Measurements from ENCODE around the gene RHOF. TPM values are rescaled to one million over a fixed set of nuclear protein-coding genes. Genes with fewer than 3 reads are reported as not detected.

RHOF gene
- total RNA-seq, 1 experiment from 2014 or later = 29.1 TPM

GRCh38 chr12:121806546-121807423 is 13.3 kb upstream of the RHOF start:
- no peaks in the 10 kb centered on the region; the same call in 1 of the 2 replicates for H3K27me3 Mint-ChIP-seq (ENCODE audit: low read depth)

More at GRCh38 chr12:121806546-121807423, 13.3 kb upstream of the RHOF start:
- WGBS (ENCODE audit: extremely low coverage, insufficient read length, low lambda C conversion rate) = no CpG with 5 or more reads among the region's 21 CpGs
- Histone ChIP-seq H2BK5ac (ENCODE audit: insufficient read length, low read length) (no peak overlapping the region), H3K9ac (ENCODE audit: extremely low read depth, insufficient read length, low read length) (no peak overlapping the region), H3K23ac (ENCODE audit: insufficient read length, low read depth, low read length) (no peak overlapping the region), H2BK15ac (ENCODE audit: low read depth, low read length) (no peak overlapping the region), H3K27me3 (ENCODE audit: insufficient read depth, low read length) (no peaks in the 10 kb centered on the region), H4K20me1 (ENCODE audit: control insufficient read depth, insufficient read depth, insufficient read length) (no peaks in the 10 kb centered on the region), H2BK20ac (ENCODE audit: low read depth, low read length, poor library complexity, severe bottlenecking) (no peak overlapping the region), H4K91ac (ENCODE audit: insufficient read length, low read depth, low read length) (no peak overlapping the region), H3K4ac (ENCODE audit: low read depth, low read length) (no peak overlapping the region), H3K18ac (ENCODE audit: insufficient read length, low read depth, low read length) (no peak overlapping the region), H3K4me2 (ENCODE audit: insufficient read depth, insufficient read length, low read length) (no peak overlapping the region), H4K8ac (replicated peaks; ENCODE audit: insufficient read length, low read depth, low read length) (no peak overlapping the region), H3K79me1 (ENCODE audit: insufficient read depth, low read depth, low read length, poor library complexity, severe bottlenecking) (no peaks in the 10 kb centered on the region), H3T11ph (ENCODE audit: low read length) (no peak overlapping the region), H3K56ac (ENCODE audit: insufficient read length, low read depth, low read length) (no peak overlapping the region), H3K9me3 (ENCODE audit: control insufficient read depth, low read depth, low read length) (no peaks in the 10 kb centered on the region), H3K79me2 (ENCODE audit: insufficient read depth, low read length) (no peaks in the 10 kb centered on the region; the same call in 1 of the 2 replicates), H2BK12ac (ENCODE audit: insufficient read length, low read depth, low read length) (no peak overlapping the region), H3K14ac (ENCODE audit: insufficient read depth, low read length) (no peak overlapping the region; the same call in 1 of the 2 replicates), H3K27ac (ENCODE audit: insufficient read length, low read depth, low read length) (no peak overlapping the region), H2BK120ac (ENCODE audit: low read depth, low read length, poor library complexity, severe bottlenecking) (no peak overlapping the region), H3K23me2 (ENCODE audit: insufficient read length, low read depth, low read length, poor library complexity, severe bottlenecking) (peaks cover 16% of the 10 kb centered on the region), H4K5ac (ENCODE audit: insufficient read length, low read depth, low read length) (no peak overlapping the region), H2AFZ (ENCODE audit: low read length) (no peak overlapping the region), H3K4me1 (ENCODE audit: insufficient read depth, low read length) (peaks cover 2% of the 10 kb centered on the region; the same call in 1 of the 2 replicates), H2AK5ac (ENCODE audit: insufficient read length, low read length) (no peak overlapping the region)
- Mint-ChIP-seq H3K4me3 (peak overlapping the region; percentile 82 to 86), H3K4me1 (peaks cover 30 to 34% of the 10 kb centered on the region in 2 experiments), H3K36me3 (ENCODE audit: insufficient read depth in 1 of 3, low read depth in 3 of 3) (peaks cover 14 to 38% (median 34%) of the 10 kb centered on the region in 3 experiments), H3K27ac (peak overlapping the region in 2 of 3 experiments; percentile 73 to 89; a peak in 1 of 7 replicates), H3K9me3 (no peaks in the 10 kb centered on the region)
- no peak for DNase-seq
- TF ChIP-seq CTCF (conservative IDR thresholded peaks at IDR 0.05) = no peak
